PC-3 (cell line): ENCODE measurements around the gene KCTD20.

Experiments
- EZH2 ChIP-seq: fragments of 300-600 bp; sonication (generic); IDR thresholded peaks from one replicate; pipeline ENCODE4 v1.6.1; 2017; ENCODE audit warnings: antibody characterized with exemption, mild to moderate bottlenecking, low read length; ENCODE audit not compliant: unreplicated experiment
- TF ChIP-seq, protein P1 (sequence below): fragments of 300-600 bp; sonication (generic); conservative IDR thresholded peaks from 2 replicates; pipeline ENCODE4 v1.5.1; 2017; ENCODE audit warnings: antibody characterized with exemption, low read depth, mild to moderate bottlenecking, low read length

GRCh38 chr6:36505744-36506534 is 63.1 kb downstream of the KCTD20 start:
- TF ChIP-seq, protein P1, sequence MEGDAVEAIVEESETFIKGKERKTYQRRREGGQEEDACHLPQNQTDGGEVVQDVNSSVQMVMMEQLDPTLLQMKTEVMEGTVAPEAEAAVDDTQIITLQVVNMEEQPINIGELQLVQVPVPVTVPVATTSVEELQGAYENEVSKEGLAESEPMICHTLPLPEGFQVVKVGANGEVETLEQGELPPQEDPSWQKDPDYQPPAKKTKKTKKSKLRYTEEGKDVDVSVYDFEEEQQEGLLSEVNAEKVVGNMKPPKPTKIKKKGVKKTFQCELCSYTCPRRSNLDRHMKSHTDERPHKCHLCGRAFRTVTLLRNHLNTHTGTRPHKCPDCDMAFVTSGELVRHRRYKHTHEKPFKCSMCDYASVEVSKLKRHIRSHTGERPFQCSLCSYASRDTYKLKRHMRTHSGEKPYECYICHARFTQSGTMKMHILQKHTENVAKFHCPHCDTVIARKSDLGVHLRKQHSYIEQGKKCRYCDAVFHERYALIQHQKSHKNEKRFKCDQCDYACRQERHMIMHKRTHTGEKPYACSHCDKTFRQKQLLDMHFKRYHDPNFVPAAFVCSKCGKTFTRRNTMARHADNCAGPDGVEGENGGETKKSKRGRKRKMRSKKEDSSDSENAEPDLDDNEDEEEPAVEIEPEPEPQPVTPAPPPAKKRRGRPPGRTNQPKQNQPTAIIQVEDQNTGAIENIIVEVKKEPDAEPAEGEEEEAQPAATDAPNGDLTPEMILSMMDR, result no peak
- TF ChIP-seq EZH2, result no peak
